HTERT RPE-1 (cell line): ENCODE measurements around the gene SLC2A11.

ENCODE experiments used
- in situ Hi-C: fragments of 300-500 bp; cut with MboI; formaldehyde crosslinking; loops from 4 replicates; pipeline ENCODE4 v1.14.3; 2020; ENCODE audit warnings: low sequenced_read_pairs

The SLC2A11 gene, protein sequence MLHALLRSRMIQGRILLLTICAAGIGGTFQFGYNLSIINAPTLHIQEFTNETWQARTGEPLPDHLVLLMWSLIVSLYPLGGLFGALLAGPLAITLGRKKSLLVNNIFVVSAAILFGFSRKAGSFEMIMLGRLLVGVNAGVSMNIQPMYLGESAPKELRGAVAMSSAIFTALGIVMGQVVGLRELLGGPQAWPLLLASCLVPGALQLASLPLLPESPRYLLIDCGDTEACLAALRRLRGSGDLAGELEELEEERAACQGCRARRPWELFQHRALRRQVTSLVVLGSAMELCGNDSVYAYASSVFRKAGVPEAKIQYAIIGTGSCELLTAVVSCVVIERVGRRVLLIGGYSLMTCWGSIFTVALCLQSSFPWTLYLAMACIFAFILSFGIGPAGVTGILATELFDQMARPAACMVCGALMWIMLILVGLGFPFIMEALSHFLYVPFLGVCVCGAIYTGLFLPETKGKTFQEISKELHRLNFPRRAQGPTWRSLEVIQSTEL

DNA sequence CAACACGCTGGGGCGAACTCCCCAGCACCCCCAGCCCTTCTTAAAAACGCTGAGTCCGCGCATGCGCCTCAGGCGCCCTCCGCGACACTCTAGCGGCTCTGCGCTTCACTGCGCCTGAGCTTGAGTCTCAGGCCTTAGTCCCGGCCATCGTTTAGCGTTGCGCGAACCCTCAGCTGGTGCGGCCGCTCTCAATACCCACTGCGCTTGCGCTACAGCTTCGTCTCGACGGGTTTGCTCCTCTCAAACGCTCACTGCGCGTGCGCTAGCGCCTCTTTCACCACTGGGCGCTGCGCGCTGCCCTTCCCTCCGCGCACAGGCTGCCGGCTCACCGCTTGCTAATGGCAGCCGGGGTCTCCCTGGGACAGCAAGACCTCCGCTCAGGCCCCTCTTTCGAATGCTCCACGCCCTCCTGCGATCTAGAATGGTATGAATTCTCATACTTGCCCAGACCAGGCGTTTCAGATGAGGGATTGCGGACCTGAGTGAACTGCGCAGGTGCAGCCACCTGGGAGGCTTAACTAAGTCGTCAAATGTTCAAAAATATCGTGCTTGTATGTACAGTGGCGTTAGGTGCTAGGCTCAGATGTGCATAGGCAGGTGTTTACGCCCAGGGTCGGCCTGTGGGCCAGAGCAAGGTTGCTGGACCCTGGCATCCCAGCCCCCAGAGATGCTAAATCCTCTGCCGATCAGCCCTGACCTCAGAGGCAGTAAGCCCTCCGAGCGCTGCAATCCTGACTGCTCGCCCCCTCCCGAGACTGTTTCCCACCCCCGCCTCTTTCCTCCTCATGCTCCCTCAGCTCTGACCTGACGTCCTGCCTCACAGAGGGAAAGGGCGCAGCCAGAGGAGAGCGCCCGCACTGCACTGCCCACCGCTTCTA, at the start of gene SLC2A11:
Gene SLC2A11 (plus strand): TSS at position 270 of the 878 bp plus-strand sequence. CDS start 125 bp downstream, at position 395.
- in situ Hi-C loops, result no loop called here

DNA sequence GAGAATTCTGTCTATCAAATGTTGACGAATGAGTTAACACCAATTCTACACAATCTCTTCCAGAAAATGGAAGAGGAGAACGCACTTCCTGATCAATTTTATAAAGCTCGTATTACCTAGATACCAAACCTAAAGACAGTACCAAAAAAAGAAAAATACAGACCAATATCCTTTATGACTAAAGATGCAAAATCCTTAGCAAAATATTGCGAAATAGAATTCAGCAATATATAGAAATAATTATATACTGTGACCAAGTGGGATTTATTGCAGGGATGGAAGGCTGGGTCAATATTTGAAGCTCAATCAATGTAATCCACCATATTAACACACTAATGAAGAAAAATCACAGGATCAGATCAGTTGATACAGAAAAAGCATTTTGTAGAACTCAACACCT, 45.3 kb upstream of the SLC2A11 start:
- in situ Hi-C loops, result no loop called here

DNA sequence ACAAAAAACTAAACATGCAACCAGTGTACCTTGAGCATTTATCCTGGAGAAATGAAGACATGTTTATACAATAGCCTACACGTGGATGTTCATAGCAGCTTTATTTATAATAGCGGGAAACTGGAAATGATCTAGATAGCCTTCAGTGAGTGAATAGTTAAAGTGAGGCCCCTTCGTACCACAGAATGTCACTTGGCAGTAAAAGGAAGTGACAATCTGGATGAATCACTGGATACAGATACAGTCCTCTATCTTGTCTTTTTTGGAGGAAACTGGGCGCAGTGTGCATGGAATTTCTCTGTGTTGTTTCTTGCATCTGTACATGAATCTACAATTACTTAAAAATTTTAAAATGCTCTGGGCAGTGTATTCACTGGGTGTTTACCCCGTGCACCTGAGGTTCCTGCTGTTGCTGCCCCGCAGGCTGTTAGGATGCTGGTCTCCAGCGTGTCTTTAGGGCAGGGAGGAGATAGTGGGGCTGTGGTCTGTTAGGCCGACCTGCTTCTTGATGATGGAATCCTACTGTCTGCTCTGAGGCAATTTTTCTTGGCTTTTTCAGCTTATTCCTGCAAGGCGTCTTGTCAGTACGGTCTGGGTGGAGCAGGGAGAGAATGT, 42.0 kb upstream of the SLC2A11 start:
- in situ Hi-C loops, result no loop called here

DNA sequence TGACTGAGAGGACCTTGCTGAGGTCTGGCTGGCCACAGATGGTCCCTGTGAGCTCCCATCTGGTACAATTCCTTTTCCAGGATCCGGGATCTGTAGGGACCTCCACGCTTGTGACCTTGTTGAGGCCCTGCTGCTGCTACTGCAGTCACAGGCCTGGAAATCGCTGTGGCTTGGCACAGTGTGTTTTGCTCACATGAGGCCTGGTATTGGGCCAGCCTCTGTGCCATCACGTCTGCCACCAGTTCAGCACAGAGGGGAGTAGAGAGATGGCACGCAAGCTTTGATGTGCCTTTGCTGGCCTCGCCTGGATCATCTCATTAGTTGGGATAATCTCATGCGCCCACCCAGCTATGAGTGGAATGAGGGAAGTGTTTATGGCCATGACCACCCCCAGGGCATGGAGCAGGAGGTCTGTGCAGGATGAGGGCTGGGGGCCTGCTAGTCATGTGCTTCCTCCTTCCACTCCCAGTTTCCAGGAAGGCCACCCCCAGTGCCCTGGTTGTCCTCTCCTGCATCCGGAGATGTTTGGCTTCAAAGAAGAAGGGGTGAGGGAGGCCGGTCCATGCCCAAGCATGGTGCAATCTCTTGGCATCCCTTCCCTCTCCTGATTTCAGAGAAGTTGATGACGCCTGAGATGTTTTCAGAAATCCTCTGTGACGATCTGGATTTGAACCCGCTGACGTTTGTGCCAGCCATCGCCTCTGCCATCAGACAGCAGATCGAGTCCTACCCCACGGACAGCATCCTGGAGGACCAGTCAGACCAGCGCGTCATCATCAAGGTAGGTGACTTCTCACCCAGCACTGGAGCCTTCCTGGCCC, 41.3 kb upstream of the SLC2A11 start:
- in situ Hi-C loops, result no loop called here

DNA sequence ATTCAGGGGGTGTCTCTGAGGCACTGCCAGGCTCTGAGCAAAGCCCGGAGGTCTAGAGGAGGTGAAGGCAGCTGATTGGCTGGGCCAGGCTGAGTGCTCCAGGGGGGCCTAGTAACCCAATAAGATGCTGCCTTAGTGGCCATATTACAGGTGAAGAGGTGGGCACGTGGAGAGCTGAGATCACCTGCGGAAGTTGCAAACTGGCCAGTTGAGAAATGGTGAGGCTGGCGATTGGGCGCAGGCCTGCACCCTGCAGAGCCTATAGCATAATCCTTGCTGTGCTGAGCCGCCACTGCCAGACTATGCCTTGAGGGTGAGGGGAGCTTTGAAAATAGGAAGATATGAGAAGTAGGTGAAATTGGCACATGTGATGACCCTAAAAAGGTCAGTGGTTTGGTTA, 40.5 kb upstream of the SLC2A11 start:
- in situ Hi-C loops, result no loop called here

DNA sequence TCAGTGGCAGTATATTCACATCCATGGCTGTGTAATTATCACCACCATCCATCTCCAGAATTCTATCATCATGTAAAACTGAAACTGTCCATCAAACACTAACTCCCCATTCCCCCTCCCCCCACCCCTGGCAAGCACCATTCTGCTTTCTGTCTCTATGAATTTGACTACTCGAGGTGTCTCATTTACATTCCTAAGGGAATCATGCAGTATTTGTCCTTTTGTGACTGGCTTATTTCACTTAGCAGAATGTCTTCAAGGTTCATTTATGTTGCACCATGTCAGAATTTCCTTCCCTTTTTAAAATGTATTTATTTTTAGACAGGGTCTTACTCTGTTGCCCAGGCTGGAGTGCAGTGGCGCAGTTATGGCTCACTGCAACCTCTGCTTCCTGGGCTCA, 39.1 kb upstream of the SLC2A11 start:
- in situ Hi-C loops, result no loop called here

DNA sequence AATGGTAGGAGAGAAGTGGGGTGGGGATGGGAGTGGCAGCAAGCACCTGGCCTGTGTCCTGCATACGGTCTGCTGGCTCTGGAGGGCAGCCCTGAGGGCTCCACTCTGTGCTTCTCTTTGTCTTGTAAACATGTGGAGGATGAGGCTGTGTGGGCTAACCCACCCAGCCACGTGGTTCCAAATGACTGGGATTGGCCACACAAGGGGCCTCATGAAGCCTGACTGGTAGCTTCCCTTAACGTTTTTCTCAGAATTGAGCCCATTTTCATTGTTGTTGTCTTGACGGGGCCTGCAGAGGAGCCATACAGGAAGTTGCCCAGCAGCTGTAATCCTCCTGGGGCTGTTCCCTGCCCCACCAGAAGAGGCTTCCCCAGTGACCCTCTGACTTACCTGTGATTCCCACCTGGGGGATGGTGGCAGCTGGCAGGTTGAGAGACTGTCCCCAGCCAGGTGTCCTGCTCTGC, 36.9 kb upstream of the SLC2A11 start:
- in situ Hi-C loops, result no loop called here

DNA sequence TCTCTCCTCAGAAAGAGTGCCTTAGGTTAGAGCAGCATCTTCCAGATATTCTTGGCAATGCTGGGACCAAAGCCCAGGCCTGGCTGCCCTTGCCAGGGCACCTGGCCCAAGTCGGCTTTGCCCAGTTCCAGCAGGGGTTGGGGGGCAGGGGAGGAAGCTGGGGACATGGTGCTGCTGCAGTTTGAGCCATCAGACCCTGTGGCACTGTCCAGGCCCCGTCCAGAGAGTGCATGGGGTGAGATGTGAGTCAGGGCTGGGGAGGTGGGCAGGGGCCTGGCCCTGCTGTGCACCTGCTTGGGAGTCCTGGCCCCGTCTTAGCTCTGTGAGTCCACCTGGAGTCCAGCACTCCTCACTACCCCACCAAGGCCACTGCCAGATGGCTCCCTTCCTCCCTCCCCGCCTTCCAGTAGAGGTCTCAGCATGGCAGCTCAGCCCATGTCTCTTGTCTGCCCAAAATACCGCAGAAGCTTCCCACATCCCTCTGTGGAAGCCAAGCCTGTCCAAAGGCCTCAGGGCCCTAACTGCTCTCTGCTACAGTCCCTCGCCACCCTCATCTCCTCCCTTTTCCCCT, 35.5 kb upstream of the SLC2A11 start:
- in situ Hi-C loops, result no loop called here

DNA sequence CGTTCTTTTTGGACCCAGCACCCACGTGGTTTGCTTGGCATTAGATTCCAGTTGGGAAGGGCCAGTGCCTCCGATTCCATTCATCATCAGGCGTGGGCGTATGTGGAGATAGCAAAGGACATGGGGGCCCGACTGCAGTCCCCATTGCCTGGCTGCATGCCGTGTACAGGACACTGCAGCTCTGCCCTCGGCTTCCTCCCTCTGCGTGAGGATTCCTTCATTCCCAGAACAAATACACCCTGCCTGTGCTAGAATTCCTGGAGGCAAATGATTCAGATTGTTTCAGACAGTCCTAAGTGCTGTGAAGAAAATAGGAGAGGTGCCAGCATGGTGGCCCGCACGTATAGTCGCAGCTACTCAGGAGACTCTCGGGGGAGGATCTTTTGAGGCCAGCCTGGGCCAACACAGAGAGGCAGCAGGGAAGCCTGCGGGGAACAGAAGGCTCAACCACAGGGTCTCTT, 34.3 kb upstream of the SLC2A11 start:
- in situ Hi-C loops, result no loop called here

DNA sequence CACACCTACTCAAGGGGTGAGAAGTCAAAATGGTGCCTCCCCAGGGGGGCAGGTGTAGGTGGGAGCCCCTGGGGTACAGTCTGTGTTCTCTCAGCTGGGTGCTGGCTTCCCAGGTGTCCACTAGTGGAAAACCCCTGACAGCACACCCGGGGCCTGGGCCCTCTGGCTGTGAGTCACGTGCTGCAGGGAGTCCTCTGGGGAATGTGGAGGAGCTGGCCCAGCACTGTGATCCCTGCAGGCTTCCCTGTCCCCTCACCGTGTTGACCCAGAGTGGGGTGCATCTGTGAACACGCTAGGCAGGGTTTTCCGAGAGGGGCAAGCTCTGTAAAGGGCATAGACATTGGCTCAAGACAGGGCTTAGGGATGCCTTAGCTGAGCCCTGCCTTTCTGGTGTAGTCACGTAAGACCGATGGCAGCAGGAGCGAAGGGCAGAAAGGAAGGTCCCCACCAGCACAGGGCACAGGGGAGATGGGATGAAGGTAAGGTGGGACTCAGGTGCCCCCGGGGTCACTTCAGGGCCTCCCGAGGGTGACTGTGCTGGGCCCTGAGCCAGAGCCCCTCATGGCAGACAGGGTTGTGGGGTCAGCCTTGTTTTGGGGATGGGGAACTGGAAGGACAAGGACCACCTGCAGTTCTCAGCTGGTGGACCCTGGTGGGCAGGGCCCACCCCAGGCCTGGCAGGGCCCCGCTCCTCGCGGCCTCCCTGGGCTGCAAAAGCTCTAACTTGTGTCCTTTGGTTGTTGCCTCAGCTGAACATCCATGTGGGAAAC, 33.0 kb upstream of the SLC2A11 start:
- in situ Hi-C loops, result no loop called here

DNA sequence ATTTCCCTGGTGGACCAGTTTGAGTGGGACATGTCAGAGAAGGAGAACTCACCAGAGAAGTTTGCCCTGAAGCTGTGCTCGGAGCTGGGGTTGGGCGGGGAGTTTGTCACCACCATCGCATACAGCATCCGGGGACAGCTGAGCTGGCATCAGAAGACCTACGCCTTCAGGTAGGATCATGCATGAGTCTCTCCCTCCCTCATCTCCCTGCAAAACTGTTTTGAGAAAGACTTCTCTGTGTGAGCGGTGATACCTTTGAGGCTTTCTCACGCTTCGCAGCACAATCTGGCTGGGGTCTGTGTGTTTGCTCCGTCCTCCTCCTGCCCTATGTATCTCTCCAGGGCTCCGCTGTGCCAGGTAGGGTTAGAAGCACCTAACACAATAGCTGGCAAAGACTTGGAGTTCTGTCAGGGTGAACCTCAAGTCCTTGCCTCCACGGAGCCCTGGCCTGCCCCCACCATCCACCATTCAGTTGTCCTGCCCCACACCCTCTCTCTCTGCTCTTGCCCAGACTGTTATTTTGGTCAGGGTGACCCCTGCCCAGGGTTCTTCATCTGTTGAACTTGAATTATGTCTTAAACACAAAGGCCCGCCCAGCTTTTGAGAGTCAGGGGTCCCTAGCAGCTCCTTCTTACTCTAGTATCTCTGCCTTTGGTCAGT, 32.3 kb upstream of the SLC2A11 start:
- in situ Hi-C loops, result no loop called here

DNA sequence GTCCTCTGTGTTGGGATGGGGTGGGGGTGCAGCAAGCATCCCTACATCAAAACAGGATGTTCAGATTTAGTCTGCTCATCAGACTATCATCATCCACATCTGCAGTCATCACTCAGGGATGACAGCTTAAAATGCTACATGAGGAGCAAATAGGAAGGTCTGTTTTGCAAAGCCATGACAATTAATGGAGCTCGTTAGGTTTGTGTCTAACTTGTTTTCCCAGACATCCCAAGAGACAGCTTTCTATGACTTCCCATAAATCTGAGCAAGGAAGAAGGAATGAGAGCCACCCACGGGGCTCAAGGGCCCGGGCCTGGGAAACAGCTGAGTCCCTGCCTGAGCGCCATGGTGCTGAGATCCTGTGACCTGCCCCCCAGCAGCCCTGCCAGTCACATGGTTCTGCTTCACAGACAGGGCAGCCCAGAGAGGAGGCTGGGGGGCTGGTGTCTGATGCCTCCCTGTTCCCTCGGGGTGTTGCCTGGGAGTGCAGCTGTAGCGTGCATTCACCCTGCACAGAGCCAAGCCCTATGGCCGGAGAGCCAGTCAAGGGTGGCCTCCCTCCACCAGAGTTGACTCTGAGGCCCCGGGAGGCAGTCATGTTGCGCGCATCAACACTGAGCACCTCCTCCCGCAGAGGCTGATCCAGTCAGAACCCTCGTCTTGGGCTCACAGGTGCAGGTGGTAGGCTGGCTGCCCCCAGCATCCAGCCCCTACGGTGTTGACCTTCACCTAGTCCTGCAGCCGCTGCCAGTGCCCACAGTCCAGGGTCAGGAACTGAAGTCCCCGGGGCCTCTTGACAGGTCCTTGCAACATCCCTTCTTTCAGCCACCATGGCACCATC, 30.9 kb upstream of the SLC2A11 start:
- in situ Hi-C loops, result no loop called here

DNA sequence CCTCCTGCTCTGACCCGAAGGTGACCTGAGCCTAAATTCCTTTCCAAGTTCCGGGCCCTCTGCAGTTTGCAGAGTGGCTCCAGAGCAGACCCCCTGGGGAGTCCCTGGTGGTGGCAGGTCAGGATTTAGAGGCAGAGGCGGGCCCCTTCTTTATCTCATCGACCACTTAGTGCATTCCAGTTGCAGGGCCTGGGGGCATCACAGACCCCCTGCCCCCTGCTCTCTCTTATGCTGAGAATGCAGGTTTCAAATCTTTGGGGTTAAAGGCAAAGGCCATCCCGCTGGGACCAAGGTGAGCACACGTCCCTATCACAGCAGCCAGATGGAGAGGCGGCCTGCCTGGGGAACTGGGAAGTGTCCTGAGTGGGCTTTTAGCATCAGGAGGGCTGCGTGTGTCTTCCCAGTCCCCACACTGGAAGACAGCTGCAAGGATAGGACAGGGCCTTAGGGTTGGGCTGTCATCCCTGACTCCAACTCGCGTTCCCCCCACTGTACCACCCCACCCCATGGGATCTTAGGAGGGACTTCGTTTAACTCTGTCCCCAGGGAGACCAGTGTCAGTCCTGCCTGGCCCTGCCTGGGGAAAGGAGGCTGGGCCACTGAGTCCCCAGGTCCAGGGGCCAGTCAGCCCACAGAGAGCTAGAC, 30.2 kb upstream of the SLC2A11 start:
- in situ Hi-C loops, result no loop called here

DNA sequence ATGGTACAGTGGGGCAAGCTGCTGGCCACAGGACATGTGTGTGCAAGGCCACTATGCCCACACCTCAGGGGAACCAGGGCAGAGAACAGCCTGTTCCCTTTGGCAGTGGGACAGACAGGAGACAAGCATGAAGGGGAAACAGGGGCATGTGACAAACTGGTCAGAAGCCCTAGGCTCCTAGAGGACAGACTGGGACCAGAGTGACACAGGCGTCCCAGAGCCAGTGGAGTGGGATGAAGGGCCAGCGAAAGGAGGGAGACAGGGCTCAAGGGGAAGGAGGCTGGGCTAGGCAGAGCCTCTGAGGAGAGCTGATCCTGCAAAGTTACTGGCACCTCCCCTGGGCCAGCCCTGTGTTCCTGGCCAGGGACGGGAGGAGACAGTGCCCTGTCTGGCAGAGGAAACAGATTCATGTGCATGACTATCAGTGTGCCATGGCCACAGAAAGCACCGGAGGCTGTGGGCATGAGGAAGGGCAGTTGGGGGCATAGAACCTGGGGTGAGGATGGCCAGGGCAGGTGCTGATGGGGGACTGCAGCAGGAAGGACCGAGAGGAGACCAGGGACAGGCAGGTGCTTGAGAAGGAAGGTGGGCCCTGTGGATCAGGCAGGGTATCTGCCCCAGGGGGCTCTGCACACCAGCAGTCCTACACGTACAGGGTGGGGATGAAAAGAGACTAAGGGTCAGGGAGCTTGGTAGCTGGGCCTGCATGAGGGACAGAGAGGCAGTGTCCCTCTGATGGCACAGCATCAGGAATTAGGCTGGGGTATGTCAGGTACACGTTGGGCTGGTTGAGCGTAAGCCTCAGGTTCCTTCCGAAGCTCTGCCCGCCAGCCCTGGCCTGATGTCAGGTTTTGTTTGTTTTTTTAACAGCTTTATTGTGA, 28.6 kb upstream of the SLC2A11 start:
- in situ Hi-C loops, result no loop called here

DNA sequence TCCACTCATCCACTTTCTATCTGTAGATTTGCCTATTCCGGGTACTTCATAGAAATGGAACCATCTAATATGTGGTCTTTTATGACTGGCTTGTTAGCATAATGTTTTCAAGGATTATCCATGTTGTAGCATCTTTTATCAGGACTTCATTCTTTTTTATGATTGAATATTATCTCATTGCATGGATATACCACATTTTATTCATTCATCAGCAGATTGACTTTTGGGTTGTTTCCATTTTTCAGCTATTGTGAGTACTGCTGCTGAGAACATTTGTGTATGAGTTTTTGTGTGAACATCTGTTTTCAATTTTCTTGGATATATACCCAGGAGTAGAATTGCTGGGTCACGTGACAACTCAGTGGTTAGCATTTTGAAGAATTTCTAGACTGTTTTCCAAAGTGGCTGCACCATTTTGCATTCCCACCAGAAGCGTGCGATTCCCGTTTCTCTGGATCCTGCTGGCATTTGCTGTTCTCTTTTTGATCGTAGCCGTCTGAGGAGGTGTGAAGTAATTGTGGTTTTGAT, 27.8 kb upstream of the SLC2A11 start:
- in situ Hi-C loops, result no loop called here

DNA sequence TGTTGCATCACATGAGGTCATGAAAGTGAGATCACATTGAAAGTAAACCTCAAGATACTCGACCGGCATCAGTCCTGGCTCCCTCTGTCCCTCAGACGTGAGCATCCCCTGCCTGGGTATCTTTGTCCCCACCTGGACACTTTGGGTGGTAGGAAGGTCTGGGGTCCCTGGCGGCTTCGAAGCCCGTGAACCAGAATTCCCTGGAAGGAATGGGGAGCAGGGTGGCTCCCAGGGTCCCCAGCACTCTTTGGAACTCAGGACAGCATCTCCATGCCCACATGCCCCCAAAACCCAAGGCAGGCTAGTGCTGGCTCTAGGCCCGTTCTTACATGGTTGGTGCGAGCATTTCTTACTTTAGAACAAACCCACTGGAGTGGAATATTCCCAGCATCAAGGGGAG, 26.4 kb upstream of the SLC2A11 start:
- in situ Hi-C loops, result no loop called here
